Renal cortex interstitium (tissue), 11 donors: ENCODE results near the gene SLC51A. TPM values are rescaled to one million over a fixed set of nuclear protein-coding genes. Genes with fewer than 3 reads are reported as not detected.
"Not testable (repeated sequence)": the region's sequence is repeated elsewhere in the genome, so short reads cannot be mapped to it uniquely, and the experiment has no call there.

ENCODE experiments used
- DNase-seq, 11 donors: peaks; one replicate each; pipeline ENCODE4 v3.0.0-alpha.2; 2013; ENCODE audit warnings: low read depth in 9 of 11, low spot score in 4 of 11; ENCODE audit errors: extremely low read depth in 1 of 11
- polyA plus RNA-seq, 3 donors: library from polyadenylated mRNA; unstranded; fragments of 120-200 nt; gene quantifications; one replicate each; pipeline ENCODE4 v1.2.1, GENCODE V29; 2013; ENCODE audit not compliant: insufficient read length in 3 of 3

Gene SLC51A
- polyA plus RNA-seq, 3 donors = 10.8 to 15.3 (median 11.5) TPM

- DNase-seq = no peak
Measured at GRCh38 chr3:196208942-196209695, 7.2 kb upstream of the SLC51A start.

- not testable (repeated sequence) for DNase-seq
Measured at GRCh38 chr3:196209944-196210672, 6.2 kb upstream of the SLC51A start.

- DNase-seq = no peak
Measured at GRCh38 chr3:196210673-196211556, 5.4 kb upstream of the SLC51A start, which contains the start of gene ZDHHC19. Gene ZDHHC19, minus strand, starts transcription at chr3:196211400. Its CDS starts 85 bp downstream, at chr3:196211315.

- no peak for DNase-seq
Measured at GRCh38 chr3:196214783-196215441, 1.4 kb upstream of the SLC51A start.

- DNase-seq = no peak
Measured at GRCh38 chr3:196215493-196216020, 777 bp upstream of the SLC51A start.

- no peak for DNase-seq
Measured at GRCh38 chr3:196216681-196217211, 412 bp downstream of the SLC51A start.

- DNase-seq = no peak
Measured at GRCh38 chr3:196217307-196218154, 1.2 kb downstream of the SLC51A start.

- DNase-seq = no peak
Measured at GRCh38 chr3:196218155-196218712, 1.9 kb downstream of the SLC51A start.

- DNase-seq = peak in 6 of 11 donors; percentile 11 to 60 (median 48)
Measured at GRCh38 chr3:196219194-196219969, 3.0 kb downstream of the SLC51A start.

GRCh38 chr3:196219970-196220311 lies 3.6 kb downstream of the SLC51A start:
- no peak for DNase-seq

- DNase-seq = no peak
Measured at GRCh38 chr3:196220587-196220986, 4.3 kb downstream of the SLC51A start.

- no peak for DNase-seq
Measured at GRCh38 chr3:196220991-196221390, 4.7 kb downstream of the SLC51A start.

GRCh38 chr3:196222876-196223595 lies 6.7 kb downstream of the SLC51A start:
- no peak for DNase-seq

- no peak for DNase-seq
Measured at GRCh38 chr3:196225086-196225485, 8.8 kb downstream of the SLC51A start.

GRCh38 chr3:196225763-196226364 lies 9.5 kb downstream of the SLC51A start:
- DNase-seq = no peak

- no peak for DNase-seq
Measured at GRCh38 chr3:196227121-196227561, 10.8 kb downstream of the SLC51A start.
